Duodenal mucosa (tissue), 2 donors: Measurements from ENCODE around the gene LRCH1.
"Not testable (repeated sequence)": the region's sequence is repeated elsewhere in the genome, so short reads cannot be mapped to it uniquely, and the experiment has no call there.

Source experiments
- H3K27ac ChIP-seq: one replicate; pipeline ENCODE4 v1.7.0; 2013; ENCODE audit warnings: low read depth, low read length
- H3K27me3 ChIP-seq, 2 donors: one replicate each; pipeline ENCODE4 v1.7.0; 2013; ENCODE audit warnings: low read length in 2 of 2, control low read depth in 1 of 2; ENCODE audit not compliant: insufficient read depth in 2 of 2, control insufficient read depth in 1 of 2
- H3K36me3 ChIP-seq, 2 donors: one replicate each; pipeline ENCODE4 v1.7.0; 2013; ENCODE audit warnings: low read length in 2 of 2, control low read depth in 1 of 2; ENCODE audit not compliant: insufficient read depth in 2 of 2, control insufficient read depth in 1 of 2
- H3K4me1 ChIP-seq, 2 donors: one replicate each; pipeline ENCODE4 v1.7.0; 2013; ENCODE audit warnings: low read length in 2 of 2, control low read depth in 1 of 2; ENCODE audit not compliant: insufficient read depth in 2 of 2, control insufficient read depth in 1 of 2
- H3K4me3 ChIP-seq, 2 donors: one replicate each; pipeline ENCODE4 v1.7.0; 2013; ENCODE audit warnings: low read length in 2 of 2, low read depth in 1 of 2
- H3K9ac ChIP-seq, 2 donors: one replicate each; pipeline ENCODE4 v1.7.0; 2013; ENCODE audit warnings: low read length in 2 of 2, low read depth in 1 of 2
- H3K9me3 ChIP-seq, 2 donors: one replicate each; pipeline ENCODE4 v1.7.0; 2013; ENCODE audit warnings: low read length in 2 of 2, control low read depth in 1 of 2; ENCODE audit not compliant: control insufficient read depth in 1 of 2

The LRCH1 gene

DNA sequence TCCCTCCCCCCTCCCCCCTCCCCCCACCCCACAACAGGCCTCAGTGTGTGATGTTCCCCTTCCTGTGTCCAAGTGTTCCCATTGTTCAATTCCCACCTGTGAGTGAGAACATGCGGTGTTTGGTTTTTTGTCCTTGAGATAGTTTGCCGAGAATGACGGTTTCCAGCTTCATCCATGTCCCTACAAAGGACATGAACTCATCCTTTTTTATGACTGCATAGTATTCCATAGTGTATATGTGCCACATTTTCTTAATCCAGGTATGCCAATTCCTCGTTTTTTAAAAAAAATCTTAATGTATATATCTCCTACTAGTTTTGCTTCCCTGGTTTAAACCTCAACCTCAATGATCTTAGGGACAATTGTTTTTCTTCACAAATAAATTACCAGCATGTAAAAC, 217.0 kb downstream of the LRCH1 start:
- H3K4me3 ChIP-seq, H3K4me1 ChIP-seq: not testable (repeated sequence)
- peaks cover 11 to 27% of the 10 kb centered on the region in 2 donors for H3K36me3 ChIP-seq

DNA sequence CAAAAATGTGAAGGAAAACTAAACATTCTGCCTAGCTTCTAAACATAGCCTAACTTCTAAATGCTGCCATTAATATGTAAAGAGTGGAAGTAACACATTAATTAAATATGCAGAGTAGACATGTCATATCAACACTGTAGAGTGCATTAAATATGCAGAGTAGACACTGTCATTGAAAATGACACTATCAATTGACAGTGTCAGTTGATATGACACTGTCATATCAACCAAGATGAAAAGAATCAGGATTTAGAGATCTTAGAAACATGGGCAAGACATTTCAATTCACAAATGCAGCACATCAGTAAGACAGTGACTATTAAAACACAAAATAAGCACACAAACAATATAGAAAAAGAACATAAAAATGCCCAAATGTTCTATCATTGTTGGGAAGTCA, 218.7 kb downstream of the LRCH1 start:
- Histone ChIP-seq H3K9ac (no peak overlapping the region), H3K36me3 (peaks cover 23 to 41% of the 10 kb centered on the region in 2 donors), H3K27me3 (no peaks in the 10 kb centered on the region), H3K4me3 (no peak overlapping the region), H3K27ac (no peak overlapping the region), H3K9me3 (no peaks in the 10 kb centered on the region), H3K4me1 (no peaks in the 10 kb centered on the region)

More for the DNA sequence above, 217.0 kb downstream of the LRCH1 start:
- H3K27ac ChIP-seq, H3K27me3 ChIP-seq, H3K9me3 ChIP-seq, H3K9ac ChIP-seq: not testable (repeated sequence)

DNA sequence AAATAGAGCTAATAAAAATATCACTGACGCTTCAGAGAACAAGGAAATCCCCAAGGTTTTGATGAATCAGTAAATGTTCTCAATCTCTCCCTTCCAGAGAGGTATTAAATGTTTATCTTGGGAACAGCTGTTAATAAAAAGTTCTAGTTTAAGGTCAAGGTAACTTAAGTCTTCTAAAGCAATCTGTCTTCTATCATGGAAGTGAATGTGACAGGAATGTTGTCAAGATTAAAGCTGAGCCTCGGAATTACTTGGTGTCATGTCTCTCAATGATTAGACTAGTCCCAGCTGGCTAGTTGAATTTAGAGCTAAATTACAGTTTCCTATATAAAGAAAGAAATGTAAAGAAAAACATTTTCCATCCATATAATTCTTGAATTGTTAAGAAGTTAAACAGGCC, 220.6 kb downstream of the LRCH1 start:
- no peaks in the 10 kb centered on the region for H3K9me3 ChIP-seq
- H3K9ac ChIP-seq = no peak overlapping the region
- peaks cover 27 to 59% of the 10 kb centered on the region in 2 donors for H3K36me3 ChIP-seq
- no peak overlapping the region for H3K4me3 ChIP-seq
- no peaks in the 10 kb centered on the region for H3K4me1 ChIP-seq
- no peak overlapping the region for H3K27ac ChIP-seq
- no peaks in the 10 kb centered on the region for H3K27me3 ChIP-seq

DNA sequence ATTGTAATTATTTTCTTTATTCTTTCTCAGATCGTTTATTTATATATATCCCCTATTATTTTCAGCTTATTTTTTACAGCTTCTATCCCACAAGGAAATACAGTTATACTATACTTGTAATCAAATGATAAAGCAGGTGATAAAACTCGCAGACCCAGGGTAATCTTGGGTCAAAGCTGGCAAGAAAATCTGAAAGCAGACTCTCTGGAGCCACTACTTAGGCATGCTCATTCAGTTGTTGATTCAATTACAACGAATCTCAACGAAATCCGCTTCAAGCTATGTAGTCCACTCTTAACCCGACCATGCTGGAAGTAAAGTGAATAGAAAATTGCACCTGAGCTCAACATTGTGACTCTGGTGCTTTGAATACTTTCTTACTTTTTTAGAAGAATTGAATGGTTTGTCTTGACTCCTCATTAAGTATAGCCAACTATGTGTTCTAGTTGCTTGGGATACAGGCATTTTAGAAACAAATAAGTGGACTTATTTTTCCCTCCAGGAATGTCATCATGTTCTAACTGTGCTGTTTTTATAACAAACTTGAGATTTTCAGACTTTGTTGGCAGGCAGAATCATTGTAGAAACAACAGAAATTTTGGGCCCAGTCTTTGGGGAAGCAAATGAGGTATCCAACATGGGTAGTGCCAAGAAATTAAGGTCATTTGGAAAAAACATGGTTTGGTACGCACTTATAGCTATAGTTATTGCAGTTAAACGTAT, 222.6 kb downstream of the LRCH1 start:
- Histone ChIP-seq H3K27me3 (no peaks in the 10 kb centered on the region), H3K36me3 (peaks cover 29 to 74% of the 10 kb centered on the region in 2 donors), H3K9me3 (no peaks in the 10 kb centered on the region), H3K4me3 (no peak overlapping the region), H3K9ac (no peak overlapping the region), H3K4me1 (no peaks in the 10 kb centered on the region), H3K27ac (no peak overlapping the region)

DNA sequence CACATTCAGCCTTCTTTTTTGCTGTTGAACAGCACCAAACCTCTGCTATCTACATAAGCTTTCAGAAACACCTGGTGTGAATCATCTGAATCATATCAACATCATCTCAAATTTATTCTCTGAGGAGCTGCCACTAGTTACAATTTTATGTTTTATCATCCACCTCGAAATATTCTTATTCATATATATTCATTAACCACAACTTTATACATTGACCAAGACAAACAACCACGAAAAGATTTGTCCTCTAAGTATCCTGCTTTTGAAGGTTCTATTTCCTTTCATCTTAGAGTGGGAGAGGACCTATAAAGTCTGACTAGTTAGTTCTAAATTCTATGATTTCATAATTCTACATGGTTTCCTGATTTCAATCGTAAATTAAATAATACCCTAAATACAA, 225.1 kb downstream of the LRCH1 start:
- H3K9me3 ChIP-seq = no peaks in the 10 kb centered on the region
- H3K4me3 ChIP-seq = no peak overlapping the region
- no peaks in the 10 kb centered on the region for H3K27me3 ChIP-seq
- H3K36me3 ChIP-seq = peaks cover 32 to 78% of the 10 kb centered on the region in 2 donors
- H3K4me1 ChIP-seq = no peaks in the 10 kb centered on the region
- no peak overlapping the region for H3K9ac ChIP-seq
- H3K27ac ChIP-seq = no peak overlapping the region

DNA sequence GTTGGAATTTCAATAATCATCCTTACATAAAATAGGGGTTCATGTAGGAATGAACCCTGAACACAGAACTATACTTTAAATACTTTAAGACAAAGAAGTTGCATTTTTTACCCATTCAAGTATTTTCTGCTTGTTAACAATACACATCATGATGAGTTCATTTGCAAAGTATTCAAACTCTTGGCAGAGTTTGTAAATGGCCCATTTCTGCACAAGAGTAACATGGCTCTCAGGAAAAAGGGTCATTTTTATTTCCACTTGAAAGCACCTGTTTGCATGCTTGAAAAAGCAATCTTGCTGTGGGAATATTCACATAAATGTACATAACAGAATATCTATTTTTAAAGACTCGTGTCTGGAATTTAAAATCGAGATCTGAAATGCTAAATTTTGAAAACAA, 225.9 kb downstream of the LRCH1 start:
- peaks cover 32 to 78% of the 10 kb centered on the region in 2 donors for H3K36me3 ChIP-seq
- H3K27ac ChIP-seq = no peak overlapping the region
- no peaks in the 10 kb centered on the region for H3K27me3 ChIP-seq
- H3K9me3 ChIP-seq = no peaks in the 10 kb centered on the region
- H3K9ac ChIP-seq = no peak overlapping the region
- no peak overlapping the region for H3K4me3 ChIP-seq
- H3K4me1 ChIP-seq = no peaks in the 10 kb centered on the region

DNA sequence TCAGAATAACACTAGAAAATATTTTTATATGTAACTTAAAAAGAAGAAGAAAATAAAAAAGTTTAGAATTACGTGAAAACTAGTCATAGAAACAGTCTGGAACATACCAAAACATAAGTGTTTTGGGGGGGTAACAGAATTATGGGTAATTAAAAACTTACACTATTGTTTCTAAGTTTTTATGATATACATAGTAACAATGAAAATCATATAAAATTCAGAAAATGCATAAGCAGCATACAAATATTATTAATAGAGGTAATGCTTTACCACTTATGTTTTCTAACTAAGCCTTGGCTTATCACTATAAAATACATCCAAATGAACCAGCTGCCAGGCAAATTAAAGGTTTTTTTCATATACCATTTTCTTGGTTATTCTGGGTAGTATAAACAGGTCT, 229.1 kb downstream of the LRCH1 start:
- no peaks in the 10 kb centered on the region for H3K9me3 ChIP-seq
- no peaks in the 10 kb centered on the region for H3K4me1 ChIP-seq
- no peak overlapping the region for H3K4me3 ChIP-seq
- peaks cover 30 to 82% of the 10 kb centered on the region in 2 donors for H3K36me3 ChIP-seq
- no peak overlapping the region for H3K9ac ChIP-seq
- no peaks in the 10 kb centered on the region for H3K27me3 ChIP-seq
- no peak overlapping the region for H3K27ac ChIP-seq

DNA sequence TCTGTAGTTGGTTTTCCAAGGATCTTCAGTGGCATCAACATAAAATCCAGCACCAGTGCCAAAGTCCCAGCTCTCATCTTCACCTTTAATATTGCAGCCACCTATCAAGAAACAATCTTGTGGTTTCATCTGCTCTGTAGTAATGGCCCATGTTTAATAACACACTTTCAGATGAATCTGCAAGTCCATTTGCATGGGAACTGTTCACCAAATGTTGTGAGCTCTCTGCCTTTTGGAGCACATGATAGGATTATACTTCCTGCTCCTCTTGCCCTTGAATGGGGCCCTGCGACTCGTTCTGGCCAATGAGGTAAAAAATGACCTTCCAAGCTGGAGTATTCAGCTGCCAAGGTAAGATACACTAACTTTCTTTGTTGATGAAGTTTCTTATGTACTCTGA, 229.7 kb downstream of the LRCH1 start:
- H3K9ac ChIP-seq = no peak overlapping the region
- no peaks in the 10 kb centered on the region for H3K4me1 ChIP-seq
- no peaks in the 10 kb centered on the region for H3K9me3 ChIP-seq
- no peak overlapping the region for H3K27ac ChIP-seq
- H3K36me3 ChIP-seq = peaks cover 26 to 79% of the 10 kb centered on the region in 2 donors
- no peaks in the 10 kb centered on the region for H3K27me3 ChIP-seq
- no peak overlapping the region for H3K4me3 ChIP-seq

DNA sequence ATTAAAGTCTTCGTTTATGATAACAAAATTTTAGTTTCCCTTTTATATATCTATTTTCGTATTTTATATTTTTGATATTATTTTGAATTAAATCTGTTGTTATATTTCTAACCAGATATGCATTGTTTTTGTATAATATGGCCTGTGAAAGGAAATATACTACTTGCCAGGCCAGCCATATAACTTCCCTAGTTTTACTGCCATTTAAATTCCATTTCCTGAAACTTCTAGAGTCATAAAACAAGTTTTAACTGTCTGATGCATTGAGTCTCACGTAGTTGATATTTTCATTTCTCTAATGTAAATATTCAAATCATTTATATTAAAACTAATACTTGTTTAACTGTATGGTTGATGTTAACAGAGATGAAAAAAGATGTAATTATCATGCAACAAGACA, 230.5 kb downstream of the LRCH1 start:
- Histone ChIP-seq H3K4me1 (no peaks in the 10 kb centered on the region), H3K36me3 (peaks cover 26 to 72% of the 10 kb centered on the region in 2 donors), H3K9ac (no peak overlapping the region), H3K9me3 (no peaks in the 10 kb centered on the region), H3K27ac (no peak overlapping the region), H3K27me3 (no peaks in the 10 kb centered on the region), H3K4me3 (no peak overlapping the region)

DNA sequence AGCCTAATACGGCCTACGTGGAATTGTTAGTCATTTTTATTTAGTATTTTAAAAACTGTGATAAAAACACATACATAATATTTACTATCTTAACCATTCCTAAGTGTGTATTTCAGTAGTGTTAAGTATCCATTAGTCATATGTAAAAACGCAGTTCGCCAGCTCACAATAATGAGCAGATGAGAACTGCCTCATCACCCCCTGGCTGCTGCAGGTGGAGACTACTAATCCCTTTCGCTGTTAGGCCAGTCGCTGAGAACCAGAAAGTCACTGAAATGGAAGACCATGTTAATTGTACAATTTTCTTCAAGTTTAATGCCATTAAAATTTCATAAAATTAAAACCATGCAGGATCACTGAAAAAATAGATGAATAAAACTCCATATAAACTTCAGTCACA, 242.4 kb downstream of the LRCH1 start:
- no peaks in the 10 kb centered on the region for H3K27me3 ChIP-seq
- H3K4me3 ChIP-seq = peak overlapping the region in 1 of 2 donors; percentile 97
- no peaks in the 10 kb centered on the region for H3K9me3 ChIP-seq
- H3K4me1 ChIP-seq = peaks cover 9 to 34% of the 10 kb centered on the region in 2 donors
- H3K27ac ChIP-seq = no peak overlapping the region
- peaks cover 0 to 9% of the 10 kb centered on the region in 2 donors for H3K36me3 ChIP-seq
- H3K9ac ChIP-seq = no peak overlapping the region
